Activated naive CD4-positive, alpha-beta T cell (primary cell): ENCODE data around the gene TLR8.
"Not testable (repeated sequence)": the region's sequence is repeated elsewhere in the genome, so short reads cannot be mapped to it uniquely, and the experiment has no call there.

Experiments
- DNase-seq, 4 experiments: peaks; one replicate each; lab custom pipeline; 2025; lab: John Stamatoyannopoulos, UW

The TLR8 gene

DNA sequence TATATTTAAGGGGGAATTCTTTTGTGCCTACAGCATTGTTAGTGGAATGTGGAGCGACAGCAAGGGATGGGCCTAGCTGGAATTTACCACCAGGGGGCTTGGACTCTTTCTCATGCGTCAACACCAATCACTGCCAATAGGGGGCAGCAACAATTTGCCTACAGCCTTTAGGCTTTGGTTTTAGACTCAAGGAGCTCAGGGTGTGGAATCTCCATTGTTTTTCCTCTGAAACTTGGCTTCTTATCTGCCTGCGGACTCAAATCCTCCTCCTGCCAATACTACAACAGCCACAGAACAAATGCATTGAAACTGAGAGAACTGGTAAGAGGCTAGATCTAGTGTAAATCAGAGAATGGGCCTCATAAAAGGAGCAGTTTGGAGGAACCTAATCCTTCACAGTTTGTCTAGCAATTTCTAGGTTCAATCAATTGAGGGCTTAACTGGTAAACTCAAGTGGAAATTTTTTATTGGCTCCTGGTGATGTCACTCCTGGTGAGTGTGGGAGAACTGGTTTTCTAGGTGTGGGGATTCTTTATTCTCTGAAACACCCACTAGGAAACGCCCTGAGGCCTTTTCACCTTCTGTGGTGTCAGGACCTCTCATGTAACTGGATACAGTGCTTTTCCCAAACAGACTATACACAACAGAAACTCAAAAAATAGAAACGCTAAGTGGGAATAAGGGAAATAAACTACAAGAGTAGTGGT lies 40.6 kb downstream of the TLR8 start:
- DNase-seq = peak; percentile 3 to 63 (median 50)

- DNase-seq = no peak
Observed at GRCh38 chrX:12947545-12948235, 41.3 kb downstream of the TLR8 start.

DNA sequence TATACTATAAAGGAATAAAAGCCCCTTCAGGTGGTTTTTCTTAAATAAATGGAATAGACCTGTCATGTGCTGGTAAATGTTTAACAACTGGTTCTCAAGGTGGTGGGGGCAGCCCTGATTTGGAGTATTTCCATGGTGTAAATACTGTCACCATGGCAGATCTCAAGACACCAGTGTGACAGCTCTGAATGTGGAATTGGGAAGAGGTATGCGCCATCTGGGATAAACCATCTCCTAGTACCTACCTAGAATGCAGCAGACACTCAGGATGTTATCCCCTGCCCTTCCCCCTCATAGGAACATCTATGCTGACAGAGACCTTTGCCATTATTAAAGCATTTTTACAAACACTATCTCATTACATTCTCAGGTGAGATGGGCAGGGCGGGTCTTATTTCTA lies 42.1 kb downstream of the TLR8 start:
- no peak for DNase-seq

- no peak for DNase-seq
Observed at GRCh38 chrX:12949205-12949926, 42.9 kb downstream of the TLR8 start.

DNA sequence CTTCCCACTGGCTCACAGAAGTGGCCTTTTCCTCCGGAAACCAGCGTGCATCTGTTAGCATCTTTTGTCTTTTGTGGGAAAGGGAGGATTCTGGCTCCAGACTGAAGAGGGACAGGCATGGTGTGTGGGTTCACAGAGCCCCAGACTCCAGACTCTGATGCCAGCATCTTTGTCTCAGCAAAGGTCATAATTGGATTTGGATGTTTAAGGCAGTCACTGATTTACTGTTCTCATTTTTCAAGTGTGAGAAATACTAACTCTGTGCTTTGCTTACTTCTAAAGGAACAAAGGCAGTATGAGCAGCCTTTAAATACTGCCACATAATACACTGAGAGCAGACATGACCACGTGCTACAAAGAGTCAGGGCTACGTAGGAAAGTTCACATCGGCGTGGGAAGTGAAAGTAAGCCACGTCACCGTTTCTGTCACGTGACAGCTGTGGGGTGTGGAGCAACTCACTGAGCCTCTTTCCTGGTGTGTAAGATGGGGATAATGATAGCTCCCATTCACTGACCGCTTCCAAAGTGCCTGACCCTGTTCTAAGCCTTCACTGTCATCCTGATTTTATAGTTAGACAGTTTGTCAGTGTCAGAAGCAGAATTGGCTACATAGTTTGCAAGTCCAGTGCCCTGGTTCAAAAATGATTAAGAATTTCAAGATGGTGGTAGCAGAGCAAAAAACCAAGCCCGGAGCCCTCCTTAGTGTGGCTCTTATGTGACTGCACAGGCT lies 43.7 kb downstream of the TLR8 start:
- DNase-seq = peak; percentile 25 to 63 (median 44)

DNA sequence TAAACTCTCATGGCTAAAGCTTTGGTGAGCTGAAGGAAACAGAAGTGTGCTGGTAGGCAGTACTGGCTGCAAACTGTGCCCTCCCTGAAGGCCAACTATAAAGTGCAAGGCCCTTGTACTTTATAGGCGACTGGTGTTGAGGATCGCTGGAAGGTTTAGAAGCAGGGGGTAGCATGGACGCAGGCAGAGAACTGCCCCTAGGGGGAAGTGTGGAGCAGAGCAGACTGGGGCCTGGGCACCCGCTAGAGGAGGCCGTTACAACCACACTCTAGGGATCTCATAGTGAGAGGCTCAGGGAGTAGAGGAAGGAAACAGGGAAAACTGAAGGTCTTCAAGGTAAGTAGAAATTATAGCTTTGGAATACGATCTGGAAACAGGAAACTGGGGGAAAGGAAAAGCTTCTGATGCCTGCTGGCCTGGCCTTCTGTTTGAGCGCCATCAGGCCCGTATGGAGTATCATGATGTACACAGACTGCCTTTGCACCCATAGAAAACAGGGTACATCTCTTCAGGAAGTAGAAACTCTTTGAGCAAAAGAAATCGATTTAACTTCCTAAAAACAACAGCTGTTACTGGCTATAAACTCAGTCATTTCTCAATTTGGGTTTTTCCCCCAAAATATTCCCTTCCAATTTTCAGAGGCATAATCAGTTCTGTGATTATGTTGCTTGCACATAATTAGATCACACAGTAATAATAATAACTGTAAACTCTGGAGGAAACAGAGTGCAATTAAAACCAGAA lies 44.6 kb downstream of the TLR8 start:
- peak; percentile 17 to 58 (median 18) for DNase-seq

- DNase-seq = no peak
Observed at GRCh38 chrX:12951595-12951975, 45.2 kb downstream of the TLR8 start.

DNA sequence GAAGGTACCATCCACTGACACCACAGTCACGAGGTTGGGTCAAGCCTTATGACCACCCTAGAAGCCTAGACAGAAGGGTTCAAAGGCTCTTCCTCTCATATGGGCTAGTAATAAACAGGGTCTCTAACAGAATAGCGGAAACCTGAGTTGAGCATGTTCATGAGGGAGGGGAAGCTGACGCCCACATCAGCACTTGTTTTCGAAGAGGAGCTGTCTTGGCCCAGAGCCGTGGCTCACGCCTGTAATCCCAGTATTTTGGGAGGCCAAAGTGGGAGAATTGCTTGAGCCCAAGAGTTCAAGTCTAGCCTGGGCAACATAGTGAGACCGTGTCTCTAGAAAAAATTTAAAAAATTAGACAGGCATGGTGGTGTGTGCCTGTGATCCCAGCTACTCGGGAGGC lies 47.0 kb downstream of the TLR8 start:
- DNase-seq = no peak

GRCh38 chrX:12954376-12954775 lies 48.0 kb downstream of the TLR8 start:
- DNase-seq = no peak

DNA sequence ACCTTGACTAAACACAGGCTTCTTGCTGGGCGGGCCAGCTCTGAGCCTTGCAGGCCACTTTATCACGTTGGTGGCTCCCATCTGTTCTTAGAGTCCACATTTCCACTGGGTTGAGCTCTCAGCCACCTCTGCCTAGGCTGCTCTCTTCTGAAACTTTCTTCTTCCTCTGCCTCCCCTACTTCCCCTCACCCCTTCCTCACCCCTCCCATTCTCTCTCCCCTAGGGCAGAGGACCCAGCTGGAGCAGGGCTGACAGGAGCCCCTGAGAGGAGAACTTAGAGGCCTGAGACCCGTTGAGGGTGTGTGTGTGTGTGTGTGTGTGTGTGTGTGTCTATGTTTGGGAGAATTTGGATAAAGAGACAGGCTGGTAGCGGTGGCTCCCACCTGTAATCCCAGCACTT lies 48.6 kb downstream of the TLR8 start:
- DNase-seq = no peak

DNA sequence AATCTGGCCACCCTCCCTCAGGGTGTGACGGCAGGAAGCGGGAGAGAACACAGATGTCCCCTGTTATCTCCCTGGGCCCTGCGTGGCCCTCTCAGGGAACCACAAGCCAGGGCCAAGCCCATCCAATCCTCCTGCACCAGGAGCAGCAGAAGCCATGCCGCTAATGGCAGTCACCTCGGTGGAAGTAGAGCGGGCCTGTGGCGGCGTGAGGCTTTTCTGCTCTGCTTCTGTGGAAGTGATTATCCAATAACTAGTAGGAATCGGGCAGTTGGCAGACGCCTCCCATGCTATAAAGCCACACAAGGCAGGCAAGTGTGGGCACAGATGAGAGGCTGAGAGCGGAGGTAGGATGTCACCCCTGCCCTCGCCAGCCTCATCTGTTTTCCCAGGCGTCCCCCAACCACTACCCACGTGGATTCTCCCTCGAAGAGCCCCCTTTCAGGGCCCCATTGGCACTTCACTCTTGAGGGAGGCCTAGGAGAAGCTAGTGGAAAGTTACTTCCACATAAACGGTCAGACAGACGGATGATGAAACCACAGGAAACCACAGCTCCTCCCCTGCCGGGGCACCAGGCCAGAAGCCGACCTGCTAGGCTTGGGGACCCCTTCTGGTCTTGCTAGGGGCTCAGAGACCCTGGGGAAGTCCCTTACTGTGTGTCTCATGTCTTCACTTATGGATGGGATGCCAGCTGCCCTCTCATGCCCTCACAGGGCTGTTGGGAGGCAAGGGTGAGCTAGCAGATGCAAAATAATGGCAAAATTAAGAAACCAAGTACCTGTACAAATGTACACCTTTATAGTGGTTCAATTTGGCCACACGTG lies 49.7 kb downstream of the TLR8 start:
- peak; percentile 5 to 28 (median 16) for DNase-seq

- peak in 3 of 4 experiments; percentile 2 to 35 (median 32) for DNase-seq
Observed at GRCh38 chrX:12956704-12957534, 50.5 kb downstream of the TLR8 start.

GRCh38 chrX:12958059-12958458 lies 51.6 kb downstream of the TLR8 start:
- no peak for DNase-seq

DNA sequence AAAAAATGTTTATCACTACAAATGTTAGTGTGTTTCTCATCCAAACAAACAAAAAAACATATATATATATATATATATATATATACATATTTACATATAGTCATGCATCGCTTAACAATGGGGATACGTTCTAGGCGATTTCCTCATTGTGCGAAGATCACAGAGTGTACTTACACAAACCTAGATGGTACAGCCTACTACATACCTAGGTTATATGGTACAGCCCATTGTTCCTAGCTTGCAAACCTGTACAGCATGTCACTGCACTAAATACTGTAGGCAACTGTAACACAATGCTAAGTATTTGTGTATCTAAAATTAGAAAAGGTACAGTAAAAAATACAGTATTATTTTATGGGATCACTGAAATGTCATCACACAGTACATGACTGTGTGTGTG lies 52.0 kb downstream of the TLR8 start:
- DNase-seq = no peak

DNA sequence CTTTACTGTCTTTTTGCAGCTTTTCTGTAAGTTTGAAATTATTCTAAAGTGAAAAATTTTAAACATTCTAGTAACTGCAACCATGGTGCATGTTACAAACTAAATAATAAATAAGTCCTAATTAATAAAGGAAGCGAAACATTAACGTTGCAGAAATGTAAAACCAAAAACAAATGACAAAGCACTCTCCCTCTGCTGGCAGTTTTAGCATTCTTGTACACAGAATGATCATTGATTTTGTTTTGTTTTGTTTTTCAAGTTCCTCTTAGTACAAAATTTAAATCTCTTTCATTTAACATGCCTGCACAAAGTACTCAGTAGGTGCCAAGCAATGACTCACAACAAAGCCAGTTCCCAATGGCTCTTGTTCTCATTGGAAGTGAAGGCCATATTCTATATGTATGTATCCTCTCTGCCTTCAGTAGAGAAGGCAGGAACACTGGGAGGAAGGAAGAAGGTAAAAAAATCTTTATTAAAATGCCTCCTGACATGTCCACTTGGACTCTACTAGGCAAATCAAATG lies 54.8 kb downstream of the TLR8 start:
- no peak for DNase-seq

- no peak for DNase-seq
Observed at GRCh38 chrX:12962041-12962504, 55.7 kb downstream of the TLR8 start.

DNA sequence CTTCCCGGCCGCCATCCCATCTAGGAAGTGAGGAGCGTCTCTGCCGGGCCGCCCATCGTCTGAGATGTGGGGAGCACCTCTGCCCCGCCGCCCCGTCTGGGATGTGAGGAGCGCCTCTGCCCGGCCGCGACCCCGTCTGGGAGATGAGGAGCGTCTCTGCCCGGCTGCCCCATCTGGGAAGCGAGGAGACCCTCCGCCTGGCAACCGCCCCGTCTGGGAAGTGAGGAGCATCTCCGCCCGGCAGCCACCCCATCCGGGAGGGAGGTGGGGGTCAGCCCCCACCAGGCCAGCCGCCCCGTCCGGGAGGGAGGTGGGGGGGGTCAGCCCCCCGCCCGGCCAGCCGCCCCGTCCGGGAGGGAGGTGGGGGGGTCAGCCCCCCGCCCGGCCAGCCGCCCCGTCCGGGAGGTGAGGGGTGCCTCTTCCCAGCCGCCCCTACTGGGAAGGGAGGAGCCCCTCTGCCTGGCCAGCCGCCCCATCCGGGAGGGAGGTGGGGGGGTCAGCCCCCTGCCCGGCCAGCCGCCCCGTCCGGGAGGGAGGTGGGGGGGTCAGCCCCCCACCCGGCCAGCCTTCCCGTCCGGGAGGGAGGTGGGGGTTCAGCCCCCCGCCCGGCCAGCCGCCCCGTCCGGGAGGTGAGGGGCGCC lies 56.9 kb downstream of the TLR8 start:
- not testable (repeated sequence) for DNase-seq

GRCh38 chrX:12965131-12965940 lies 58.9 kb downstream of the TLR8 start:
- DNase-seq = no peak
